K562 (cell line): Measurements from ENCODE around the gene PRRC2A. TPM values are rescaled to one million over a fixed set of nuclear protein-coding genes. Genes with fewer than 3 reads are reported as not detected.
A peak's percentile ranks its signal among the peaks of the same experiment; 100 is the strongest.

Experiments used
- ARNT ChIP-seq, 2 experiments: fragments of 450-650 bp; IDR thresholded peaks; 2 replicates each; pipeline ENCODE4 v1.6.1; 2016; ENCODE audit warnings: mild to moderate bottlenecking in 1 of 2
- ATF6 ChIP-seq: sonication (generic); formaldehyde crosslinking; IDR thresholded peaks from 2 replicates; pipeline ENCODE4 v1.4.0; 2020; ENCODE audit warnings: mild to moderate bottlenecking, missing genetic modification reagents
- DPF2 ChIP-seq: fragments of 450-650 bp; IDR thresholded peaks from 2 replicates; pipeline ENCODE4 v1.6.1; 2016
- E2F8 ChIP-seq: fragments of 450-650 bp; IDR thresholded peaks from 2 replicates; pipeline ENCODE4 v1.7.1; 2018; ENCODE audit warnings: mild to moderate bottlenecking, low read depth; ENCODE audit not compliant: partially characterized antibody
- ILF3 ChIP-seq: fragments of 450-650 bp; IDR thresholded peaks from 2 replicates; pipeline ENCODE4 v1.6.1; 2018; ENCODE audit warnings: antibody characterized with exemption, mild to moderate bottlenecking, moderate library complexity, borderline replicate concordance
- KAT2B ChIP-seq: IDR thresholded peaks from one replicate; pipeline ENCODE4 v1.6.1; 2012; ENCODE audit warnings: low read depth, mild to moderate bottlenecking, control low read depth, inconsistent platforms, low read length, moderate library complexity
- KAT7 ChIP-seq: sonication (generic); formaldehyde crosslinking; IDR thresholded peaks from 2 replicates; pipeline ENCODE4 v1.8.0; 2022; ENCODE audit warnings: missing genetic modification reagents, mild to moderate bottlenecking, borderline replicate concordance
- KDM5B ChIP-seq: fragments of 200-600 bp; sonication (generic); IDR thresholded peaks from 2 replicates; pipeline ENCODE4 v1.6.1; 2012; ENCODE audit warnings: low read depth, mild to moderate bottlenecking, moderate library complexity, low read length, control low read depth, inconsistent platforms; ENCODE audit not compliant: insufficient replicate concordance
- L3MBTL2 ChIP-seq: fragments of 450-650 bp; IDR thresholded peaks from 2 replicates; pipeline ENCODE4 v1.6.1; 2016; ENCODE audit warnings: mild to moderate bottlenecking, moderate library complexity
- LARP7 ChIP-seq: fragments of 450-650 bp; IDR thresholded peaks from 2 replicates; pipeline ENCODE4 v1.6.1; 2016
- MCM7 ChIP-seq, 2 experiments: fragments of 450-650 bp; IDR thresholded peaks; 2 replicates each; pipeline ENCODE4 v1.6.1; 2016 to 2018
- MYC ChIP-seq, 2 experiments: fragments of 250-450 bp in 1 of 2; sonication (Bioruptor Pico) in 1 of 2; IDR thresholded peaks; 2 replicates each; pipeline versions ENCODE4 v1.5.1 to v1.6.1; 2012 to 2021; ENCODE audit warnings: low read depth in 2 of 2, borderline replicate concordance in 1 of 2, improper control_type of control experiment in 1 of 2, low read length in 1 of 2, mild to moderate bottlenecking in 1 of 2, moderate library complexity in 1 of 2
- NELFE ChIP-seq: IDR thresholded peaks from 2 replicates; pipeline ENCODE4 v1.6.1; 2011; ENCODE audit warnings: mild to moderate bottlenecking; ENCODE audit not compliant: insufficient read depth, insufficient read length
- NR2C2 ChIP-seq, 2 experiments: fragments of 200-800 bp in 1 of 2; sonication (Bioruptor generic) in 1 of 2; sonication (generic) in 1 of 2; formaldehyde crosslinking in 1 of 2; IDR thresholded peaks; 2 replicates each; pipeline versions ENCODE4 v1.6.1 to v1.8.0; 2016 to 2022; ENCODE audit warnings: mild to moderate bottlenecking in 1 of 2, missing compliant biosample characterization in 1 of 2, missing genetic modification characterization in 1 of 2, missing genetic modification reagents in 1 of 2
- POU5F1 ChIP-seq: fragments of 150-350 bp; IDR thresholded peaks from 2 replicates; pipeline ENCODE4 v1.6.1; 2014; ENCODE audit warnings: borderline replicate concordance, low read length, low read depth, mild to moderate bottlenecking; ENCODE audit not compliant: partially characterized antibody
- RBM39 ChIP-seq: fragments of 200-400 bp; formaldehyde crosslinking; optimal IDR thresholded peaks from 2 replicates; pipeline ENCODE3; 2018; ENCODE audit warnings: low read depth, low read length
- SIN3B ChIP-seq: fragments of 450-650 bp; IDR thresholded peaks from 2 replicates; pipeline ENCODE4 v1.6.1; 2017; ENCODE audit warnings: low read depth, mild to moderate bottlenecking, moderate library complexity
- TAF1 ChIP-seq: IDR thresholded peaks from 2 replicates; pipeline ENCODE4 v1.6.1; 2011; ENCODE audit warnings: mild to moderate bottlenecking, low read length, moderate library complexity; ENCODE audit not compliant: insufficient read depth, control insufficient read depth, severe bottlenecking; ENCODE audit errors: extremely low read depth
- YY1 ChIP-seq, 3 experiments: IDR thresholded peaks; 2 replicates each; pipeline ENCODE4 v1.6.1; 2011; ENCODE audit warnings: low read length in 2 of 3, mild to moderate bottlenecking in 2 of 3, moderate library complexity in 2 of 3, borderline replicate concordance in 1 of 3, control low read depth in 1 of 3, low read depth in 1 of 3; ENCODE audit not compliant: insufficient read depth in 3 of 3, insufficient replicate concordance in 2 of 3, control insufficient read depth in 1 of 3, insufficient read length in 1 of 3; ENCODE audit errors: extremely low read depth in 1 of 3
- ZNF232 ChIP-seq: sonication (generic); formaldehyde crosslinking; IDR thresholded peaks from 2 replicates; pipeline ENCODE4 v1.8.0; 2022; ENCODE audit warnings: mild to moderate bottlenecking, missing genetic modification reagents
- polyA plus RNA-seq, 8 experiments: library from polyadenylated mRNA; depleted of rRNA in 4 of 8; stranded (reverse) in 5 of 8; unstranded in 3 of 8; fragments of >200 nt; fragmentation: Nextera tagmentation in 2 of 8; fragmentation: Illumina TruSeq in 1 of 8; extraction: Ambion mirVana in 2 of 8; extraction: Trizol in 1 of 8; gene quantifications; 2 replicates each; pipeline versions ENCODE4 v1.2.1 to v1.2.3, GENCODE V29; 2011 to 2014; ENCODE audit warnings: inconsistent platforms in 1 of 8, missing spikeins in 1 of 8
- total RNA-seq, 7 experiments: library from RNA; depleted of rRNA in 6 of 7; stranded (reverse); fragments of >200 nt in 6 of 7; fragmentation: Illumina TruSeq in 2 of 7; extraction: Trizol in 2 of 7; gene quantifications; 2 replicates each; pipeline versions ENCODE4 v1.2.1 to v1.2.3, GENCODE V29; 2011 to 2021; ENCODE audit warnings: low replicate concordance in 1 of 7
- TF ChIP-seq, protein P1 (sequence below): sonication (generic); formaldehyde crosslinking; IDR thresholded peaks from 2 replicates; pipeline ENCODE4 v1.8.0; 2022; ENCODE audit warnings: mild to moderate bottlenecking, low read depth, missing genetic modification reagents

PRRC2A gene
- total and polyA plus RNA-seq, 9 of the 15 experiments (the other 6 are each of a cell fraction or from before 2014, with no cell fraction given), result 1.0 to 332 (median 63.0) TPM

- TF ChIP-seq, protein P1, sequence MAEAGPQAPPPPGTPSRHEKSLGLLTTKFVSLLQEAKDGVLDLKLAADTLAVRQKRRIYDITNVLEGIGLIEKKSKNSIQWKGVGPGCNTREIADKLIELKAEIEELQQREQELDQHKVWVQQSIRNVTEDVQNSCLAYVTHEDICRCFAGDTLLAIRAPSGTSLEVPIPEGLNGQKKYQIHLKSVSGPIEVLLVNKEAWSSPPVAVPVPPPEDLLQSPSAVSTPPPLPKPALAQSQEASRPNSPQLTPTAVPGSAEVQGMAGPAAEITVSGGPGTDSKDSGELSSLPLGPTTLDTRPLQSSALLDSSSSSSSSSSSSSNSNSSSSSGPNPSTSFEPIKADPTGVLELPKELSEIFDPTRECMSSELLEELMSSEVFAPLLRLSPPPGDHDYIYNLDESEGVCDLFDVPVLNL, result 0 out of 2 replicates have a peak, but pooled peaks have one; percentile 23
- TF ChIP-seq KAT2B (no peak), KAT7 (CRISPR knock-in tag) (no peak), MCM7 (IDR thresholded peaks at IDR 0.05) (no peak), YY1 (IDR thresholded peaks at IDR 0.05; ENCODE audit: borderline replicate concordance in 1 of 3, control insufficient read depth in 1 of 3, extremely low read depth in 1 of 3, insufficient read depth in 3 of 3, insufficient read length in 1 of 3, insufficient replicate concordance in 2 of 3, low read depth in 1 of 3, low read length in 2 of 3) (no peak), L3MBTL2 (no peak), LARP7 (0 out of 2 replicates have a peak, but pooled peaks have one; percentile 19), ZNF232 (CRISPR knock-in tag) (0 out of 2 replicates have a peak, but pooled peaks have one; percentile 40), E2F8 (peak; percentile 4), NR2C2 (CRISPR knock-in tag; IDR thresholded peaks at IDR 0.05) (peak; percentile 45; the same call in 1 of the 2 replicates), NR2C2 (tag; IDR thresholded peaks at IDR 0.05) (no peak), KDM5B (peak; percentile 20), RBM39 (peak; percentile 20), SIN3B (no peak), MYC (IDR thresholded peaks at IDR 0.05; ENCODE audit: low read depth, low read length) (no peak), MYC (CRISPR knock-in tag; IDR thresholded peaks at IDR 0.05; ENCODE audit: borderline replicate concordance, low read depth) (no peak), ILF3 (no peak), NELFE (no peak), TAF1 (no peak), ATF6 (CRISPR knock-in tag) (0 out of 2 replicates have a peak, but pooled peaks have one; percentile 73), ARNT (IDR thresholded peaks at IDR 0.05) (no peak), DPF2 (no peak), POU5F1 (no peak)
Measured at GRCh38 chr6:31676322-31676903, 55.9 kb downstream of the PRRC2A start (continued).
